HepG2 (cell line): Measurements from ENCODE around the gene FOSL2. TPM values are rescaled to one million over a fixed set of nuclear protein-coding genes. Genes with fewer than 3 reads are reported as not detected.

ENCODE experiments used
- ATAC-seq: fragments of 200-7000 bp; cut with Tn5 transposase; 3 replicates; pipeline ENCODE4 v1.9.1; 2020; ENCODE audit warnings: mild to moderate bottlenecking, moderate library complexity
- BruUV-seq: library from RNA; stranded (reverse); fragments of 400-500 nt; replicated peaks from 2 replicates; lab custom pipeline; 2021; lab: Mats Ljungman, UMichigan
- CTCF ChIA-PET: fragments of 300-600 bp; formaldehyde crosslinking; extraction: SDS; loops from one replicate; lab custom pipeline; 2021; ENCODE audit warnings: low total read pairs, inconsistent platforms, low intra/inter-chr PET ratio; lab: Yijun Ruan, JAX
- POLR2A ChIA-PET: fragments of 350-600 bp; sonication (Branson Sonifier 250); formaldehyde crosslinking; loops from one replicate; lab custom pipeline; 2020; ENCODE audit warnings: antibody characterized with exemption, inconsistent platforms; lab: Yijun Ruan, JAX
- DNase-seq: peaks from one replicate; pipeline ENCODE4 v3.0.0-alpha.2; 2015; ENCODE audit warnings: low spot score
- FAIRE-seq: peaks from 3 replicates; lab custom pipeline; 2011; peaks lifted over from hg19 to GRCh38; lab: Jason Lieb, UNC
- H2AFZ ChIP-seq: one replicate; pipeline ENCODE4 v1.6.1; 2011; ENCODE audit warnings: low read length, inconsistent platforms
- H3K27ac ChIP-seq: fragments of 300-600 bp; 3 replicates; pipeline ENCODE4 v1.8.0; 2011; ENCODE audit warnings: mixed run types, mild to moderate bottlenecking, mixed read lengths, low read length, inconsistent platforms; ENCODE audit not compliant: insufficient read depth; ENCODE audit errors: extremely low read length
- H3K27me3 ChIP-seq, 2 experiments: fragments of 200-600 bp in 1 of 2; 2 replicates in 1 of 2; 3 replicates in 1 of 2; pipeline versions ENCODE4 v1.6.0 to v1.8.0; 2011; ENCODE audit warnings: low read length in 2 of 2, mild to moderate bottlenecking in 2 of 2, moderate library complexity in 2 of 2, inconsistent platforms in 1 of 2; ENCODE audit not compliant: insufficient read depth in 2 of 2, control insufficient read depth in 1 of 2
- H3K36me3 ChIP-seq, 2 experiments: fragments of 200-600 bp in 1 of 2; replicated peaks in 1 of 2; 2 replicates in 1 of 2; 3 replicates in 1 of 2; pipeline versions ENCODE4 v1.5.1 to v1.8.0; 2011; ENCODE audit warnings: low read length in 2 of 2, inconsistent platforms in 1 of 2; ENCODE audit not compliant: insufficient read depth in 2 of 2, control insufficient read depth in 1 of 2
- H3K4me1 ChIP-seq: 2 replicates; pipeline ENCODE4 v1.5.1; 2012; ENCODE audit warnings: low read length, inconsistent platforms; ENCODE audit not compliant: insufficient read depth
- H3K4me2 ChIP-seq: 2 replicates; pipeline ENCODE4 v1.6.0; 2011; ENCODE audit warnings: low read depth, low read length, inconsistent platforms
- H3K4me3 ChIP-seq, 3 experiments: fragments of 200-600 bp in 1 of 3; sonication (generic), shearing (Covaris generic) in 1 of 3; replicated peaks in 1 of 3; 2 replicates each; pipeline ENCODE4 v1.5.1; 2011 to 2016; ENCODE audit warnings: low read length in 3 of 3, inconsistent platforms in 2 of 3, low read depth in 2 of 3, mild to moderate bottlenecking in 2 of 3, control low read depth in 1 of 3, mixed read lengths in 1 of 3; ENCODE audit not compliant: insufficient read depth in 1 of 3
- H3K79me2 ChIP-seq: one replicate; pipeline ENCODE4 v1.6.1; 2011; ENCODE audit warnings: low read length, inconsistent platforms; ENCODE audit not compliant: insufficient read depth
- H3K9ac ChIP-seq: 2 replicates; pipeline ENCODE4 v1.6.0; 2011; ENCODE audit warnings: mild to moderate bottlenecking, low read depth, low read length, inconsistent platforms; ENCODE audit not compliant: insufficient read depth
- H3K9me3 ChIP-seq: 2 replicates; pipeline ENCODE4 v1.5.1; 2012; ENCODE audit warnings: mild to moderate bottlenecking, low read length
- H4K20me1 ChIP-seq: 2 replicates; pipeline ENCODE4 v1.6.0; 2011; ENCODE audit warnings: inconsistent platforms, mild to moderate bottlenecking, low read length, moderate library complexity; ENCODE audit not compliant: insufficient read depth
- CREM ChIP-seq, 2 experiments: sonication (generic) in 1 of 2; formaldehyde crosslinking in 1 of 2; IDR thresholded peaks; 2 replicates each; pipeline versions ENCODE4 v1.4.0 to v1.6.1; 2016 to 2020; ENCODE audit warnings: antibody characterized with exemption in 1 of 2, mild to moderate bottlenecking in 1 of 2, missing genetic modification reagents in 1 of 2
- FIP1L1 ChIP-seq: fragments of 200-400 bp; formaldehyde crosslinking; IDR thresholded peaks from 2 replicates; pipeline ENCODE4 v1.6.1; 2018; ENCODE audit warnings: low read depth, mild to moderate bottlenecking, low read length, moderate library complexity, borderline replicate concordance; ENCODE audit not compliant: insufficient read depth
- FOXM1 ChIP-seq: sonication (generic); formaldehyde crosslinking; IDR thresholded peaks from 2 replicates; pipeline ENCODE4 v1.5.0; 2020; ENCODE audit warnings: missing genetic modification reagents
- HMG20B ChIP-seq: conservative IDR thresholded peaks from 2 replicates; pipeline ENCODE4 v1.6.1; 2016; ENCODE audit warnings: missing genetic modification reagents, missing compliant biosample characterization
- IKZF1 ChIP-seq: fragments of 450-650 bp; IDR thresholded peaks from 2 replicates; pipeline ENCODE4 v1.7.1; 2016
- IRF2 ChIP-seq: IDR thresholded peaks from 2 replicates; pipeline ENCODE4 v1.6.1; 2018; ENCODE audit warnings: missing genetic modification reagents, missing compliant biosample characterization
- KLF6 ChIP-seq: IDR thresholded peaks from 2 replicates; pipeline ENCODE4 v1.8.0; 2016; ENCODE audit warnings: missing biosample characterization, missing genetic modification reagents
- MIER3 ChIP-seq: IDR thresholded peaks from 2 replicates; pipeline ENCODE4 v1.6.1; 2016; ENCODE audit warnings: missing compliant biosample characterization, borderline replicate concordance
- MLLT10 ChIP-seq: sonication (generic); formaldehyde crosslinking; IDR thresholded peaks from 2 replicates; pipeline ENCODE4 v1.4.0; 2020; ENCODE audit warnings: missing genetic modification reagents
- MXD4 ChIP-seq: IDR thresholded peaks from 2 replicates; pipeline ENCODE4 v1.6.1; 2016; ENCODE audit warnings: mild to moderate bottlenecking, missing biosample characterization, missing genetic modification reagents
- NR2C2 ChIP-seq: sonication (generic); formaldehyde crosslinking; IDR thresholded peaks from 2 replicates; pipeline ENCODE4 v1.4.0; 2020; ENCODE audit warnings: missing genetic modification reagents, mild to moderate bottlenecking, moderate library complexity, borderline replicate concordance
- POLR2A ChIP-seq, 2 experiments: IDR thresholded peaks; 2 replicates each; pipeline ENCODE4 v1.6.1; 2011; ENCODE audit warnings: low read depth in 2 of 2, low read length in 2 of 2, mild to moderate bottlenecking in 1 of 2, moderate library complexity in 1 of 2; ENCODE audit not compliant: insufficient read depth in 1 of 2
- RBM22 ChIP-seq: fragments of 200-400 bp; formaldehyde crosslinking; optimal IDR thresholded peaks from 2 replicates; pipeline ENCODE3; 2017; ENCODE audit warnings: mild to moderate bottlenecking, low read length, moderate library complexity
- RFX1 ChIP-seq: fragments of 450-650 bp; IDR thresholded peaks from 2 replicates; pipeline ENCODE4 v1.6.1; 2017
- TCF12 ChIP-seq, 2 experiments: fragments of 450-650 bp in 1 of 2; sonication (generic) in 1 of 2; formaldehyde crosslinking in 1 of 2; IDR thresholded peaks; 2 replicates each; pipeline versions ENCODE4 v1.6.1 to v1.8.0; 2017 to 2022; ENCODE audit warnings: antibody characterized with exemption in 1 of 2, mild to moderate bottlenecking in 1 of 2, missing genetic modification reagents in 1 of 2, moderate library complexity in 1 of 2
- ZBTB20 ChIP-seq: sonication (generic); formaldehyde crosslinking; IDR thresholded peaks from 2 replicates; pipeline ENCODE4 v1.8.1; 2023; ENCODE audit warnings: missing genetic modification reagents, low read depth, mild to moderate bottlenecking, borderline replicate concordance
- ZNF567 ChIP-seq: sonication (generic); formaldehyde crosslinking; IDR thresholded peaks from 2 replicates; pipeline ENCODE4 v1.8.1; 2023; ENCODE audit warnings: mild to moderate bottlenecking, missing genetic modification reagents, borderline replicate concordance
- ZNF790 ChIP-seq: sonication (generic); formaldehyde crosslinking; IDR thresholded peaks from 2 replicates; pipeline ENCODE4 v1.8.0; 2022; ENCODE audit warnings: missing genetic modification reagents, mild to moderate bottlenecking, borderline replicate concordance
- WGBS: methylation state at CpG from one replicate; pipeline ENCODE4 v1.1.6; 2017; ENCODE audit warnings: low lambda C conversion rate; 5-methylcytosine and 5-hydroxymethylcytosine counted together
- in situ Hi-C: cut with HindIII; loops from 2 replicates; pipeline ENCODE4 v1.10.0; 2017; ENCODE audit warnings: low pct_unique_long_range_greater_than_20kb; ENCODE audit not compliant: extremely low pct_ligation_motif_present
- intact Hi-C: fragments of 100-400 bp; cut with micrococcal nuclease; formaldehyde crosslinking; loops from one replicate; pipeline ENCODE4 v1.10.0; 2022; ENCODE audit not compliant: unreplicated experiment
- polyA plus RNA-seq, 8 experiments: library from polyadenylated mRNA; depleted of rRNA in 3 of 8; stranded (reverse) in 7 of 8; unstranded in 1 of 8; fragments of >200 nt; fragmentation: Illumina TruSeq in 4 of 8; extraction: Trizol in 4 of 8; gene quantifications; 2 replicates each; pipeline versions ENCODE4 v1.2.1 to v1.2.3, GENCODE V29; 2011 to 2016; ENCODE audit warnings: low read depth in 4 of 8, missing spikeins in 1 of 8, mixed read lengths in 1 of 8; ENCODE audit not compliant: insufficient read depth in 1 of 8
- total RNA-seq, 5 experiments: library from RNA; depleted of rRNA; stranded (reverse); fragments of >200 nt; fragmentation: Illumina TruSeq; extraction: Trizol; gene quantifications; 2 replicates each; pipeline ENCODE4 v1.2.3, GENCODE V29; 2016; ENCODE audit warnings: low read depth in 1 of 5
- TF ChIP-seq, protein P1 (sequence below): IDR thresholded peaks from 2 replicates; pipeline ENCODE4 v1.6.1; 2016
- TF ChIP-seq, protein P2 (sequence below): sonication (generic); formaldehyde crosslinking; IDR thresholded peaks from 2 replicates; pipeline ENCODE4 v1.9.0; 2022; ENCODE audit warnings: low read depth, missing genetic modification reagents

The FOSL2 gene
- total and polyA plus RNA-seq, 2 of the 13 experiments (the other 11 are each of a cell fraction or from before 2014, with no cell fraction given), result 3.4 to 18.1 TPM

DNA sequence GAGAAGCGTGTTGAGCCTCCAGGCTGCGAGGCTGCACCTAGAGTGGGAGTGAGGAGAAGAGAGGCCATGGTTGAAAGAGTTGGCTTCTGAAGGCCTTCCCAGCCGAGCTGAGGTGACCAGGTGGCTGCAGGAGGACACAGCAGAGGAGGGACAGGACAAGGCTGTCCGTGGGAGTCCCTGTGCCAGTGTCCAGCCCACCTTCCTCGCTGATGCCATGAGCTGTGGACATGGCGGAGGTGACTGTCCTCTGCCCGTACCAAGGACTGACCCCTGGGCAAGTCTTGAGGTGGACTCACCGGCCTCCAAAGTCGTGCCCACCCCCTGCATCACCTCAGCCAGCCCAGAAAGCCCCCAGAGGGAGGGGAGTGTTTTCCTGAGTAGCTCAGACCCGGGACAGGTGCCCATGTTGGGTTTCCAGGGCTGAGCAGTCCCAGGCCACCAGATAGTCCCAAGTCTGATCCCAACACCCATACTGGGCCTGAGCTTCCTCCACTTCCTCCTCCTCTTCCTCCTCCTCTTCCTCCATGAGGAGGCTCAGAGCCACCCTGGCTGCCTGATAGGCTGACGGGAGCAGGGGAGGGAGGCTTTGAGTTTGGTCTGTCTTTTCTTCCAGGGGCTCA, 43.0 kb upstream of the FOSL2 start:
- Histone ChIP-seq H3K4me1 (no peaks in the 10 kb centered on the region; the same call in 1 of the 2 replicates), H2AFZ (no peak overlapping the region), H3K27me3 (peaks cover 8 to 35% of the 10 kb centered on the region in 2 experiments; a peak in 4 of 5 replicates), H4K20me1 (no peaks in the 10 kb centered on the region), H3K4me3 (no peak overlapping the region), H3K9ac (no peak overlapping the region), H3K4me2 (no peak overlapping the region), H3K79me2 (no peaks in the 10 kb centered on the region), H3K36me3 (no peaks in the 10 kb centered on the region), H3K9me3 (no peaks in the 10 kb centered on the region), H3K27ac (no peak overlapping the region)
- ATAC-seq (no peak), DNase-seq (no peak), FAIRE-seq (no peak)
- TF ChIP-seq ZNF790 (CRISPR knock-in tag) (no peak), FIP1L1 (no peak), IRF2 (CRISPR knock-in tag) (no peak), NR2C2 (CRISPR knock-in tag) (no peak), CREM (IDR thresholded peaks at IDR 0.05) (no peak), CREM (CRISPR knock-in tag; IDR thresholded peaks at IDR 0.05) (no peak), FOXM1 (CRISPR knock-in tag) (no peak), ZBTB20 (CRISPR knock-in tag) (no peak), IKZF1 (no peak), KLF6 (CRISPR knock-in tag) (no peak), MLLT10 (CRISPR knock-in tag) (no peak), ZNF567 (CRISPR knock-in tag) (no peak), HMG20B (CRISPR knock-in tag) (no peak), RFX1 (no peak), POLR2A (IDR thresholded peaks at IDR 0.05; ENCODE audit: insufficient read depth in 1 of 2, low read depth in 2 of 2, low read length in 2 of 2) (no peak), RBM22 (no peak), MIER3 (CRISPR knock-in tag) (no peak), MXD4 (CRISPR knock-in tag) (no peak), TCF12 (IDR thresholded peaks at IDR 0.05) (no peak), TCF12 (CRISPR knock-in tag; IDR thresholded peaks at IDR 0.05) (no peak)
- TF ChIP-seq, protein P1, sequence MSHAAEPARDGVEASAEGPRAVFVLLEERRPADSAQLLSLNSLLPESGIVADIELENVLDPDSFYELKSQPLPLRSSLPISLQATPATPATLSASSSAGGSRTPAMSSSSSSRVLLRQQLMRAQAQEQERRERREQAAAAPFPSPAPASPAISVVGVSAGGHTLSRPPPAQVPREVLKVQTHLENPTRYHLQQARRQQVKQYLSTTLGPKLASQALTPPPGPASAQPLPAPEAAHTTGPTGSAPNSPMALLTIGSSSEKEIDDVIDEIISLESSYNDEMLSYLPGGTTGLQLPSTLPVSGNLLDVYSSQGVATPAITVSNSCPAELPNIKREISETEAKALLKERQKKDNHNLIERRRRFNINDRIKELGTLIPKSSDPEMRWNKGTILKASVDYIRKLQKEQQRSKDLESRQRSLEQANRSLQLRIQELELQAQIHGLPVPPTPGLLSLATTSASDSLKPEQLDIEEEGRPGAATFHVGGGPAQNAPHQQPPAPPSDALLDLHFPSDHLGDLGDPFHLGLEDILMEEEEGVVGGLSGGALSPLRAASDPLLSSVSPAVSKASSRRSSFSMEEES (CRISPR knock-in tag), result no peak
- TF ChIP-seq, protein P2, sequence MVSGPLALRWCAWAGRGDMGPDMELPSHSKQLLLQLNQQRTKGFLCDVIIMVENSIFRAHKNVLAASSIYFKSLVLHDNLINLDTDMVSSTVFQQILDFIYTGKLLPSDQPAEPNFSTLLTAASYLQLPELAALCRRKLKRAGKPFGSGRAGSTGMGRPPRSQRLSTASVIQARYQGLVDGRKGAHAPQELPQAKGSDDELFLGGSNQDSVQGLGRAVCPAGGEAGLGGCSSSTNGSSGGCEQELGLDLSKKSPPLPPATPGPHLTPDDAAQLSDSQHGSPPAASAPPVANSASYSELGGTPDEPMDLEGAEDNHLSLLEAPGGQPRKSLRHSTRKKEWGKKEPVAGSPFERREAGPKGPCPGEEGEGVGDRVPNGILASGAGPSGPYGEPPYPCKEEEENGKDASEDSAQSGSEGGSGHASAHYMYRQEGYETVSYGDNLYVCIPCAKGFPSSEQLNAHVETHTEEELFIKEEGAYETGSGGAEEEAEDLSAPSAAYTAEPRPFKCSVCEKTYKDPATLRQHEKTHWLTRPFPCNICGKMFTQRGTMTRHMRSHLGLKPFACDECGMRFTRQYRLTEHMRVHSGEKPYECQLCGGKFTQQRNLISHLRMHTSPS, result no peak
- WGBS, result 46% methylated on average over 8 of the region's 11 CpGs
- in situ Hi-C loops (no loop called here), intact Hi-C loops (no loop called here)
- CTCF ChIA-PET, result no interaction called here
- POLR2A ChIA-PET, result no interaction called here
- no TSS peak for BruUV-seq
